DND-41 (cell line): ENCODE measurements around the gene LY6G5C.

Source experiments
- ATAC-seq: fragments of 200-7000 bp; cut with Tn5 transposase; 3 replicates; pipeline ENCODE4 v1.9.1; 2021; ENCODE audit warnings: low read depth; ENCODE audit not compliant: insufficient read depth
- DNase-seq: peaks from one replicate; pipeline ENCODE4 v3.0.0-alpha.2; 2020
- H2AFZ ChIP-seq: 2 replicates; pipeline ENCODE4 v1.6.0; 2012; ENCODE audit warnings: low read depth, low read length
- H3K27ac ChIP-seq: 2 replicates; pipeline ENCODE4 v1.5.1; 2012; ENCODE audit warnings: low read length, inconsistent platforms
- H3K27me3 ChIP-seq: fragments of 200-600 bp; sonication (generic); 2 replicates; pipeline ENCODE4 v1.6.0; 2012; ENCODE audit warnings: low read length, mild to moderate bottlenecking, inconsistent platforms; ENCODE audit not compliant: insufficient read depth, poor library complexity
- H3K36me3 ChIP-seq: 2 replicates; pipeline ENCODE4 v1.5.1; 2012; ENCODE audit warnings: low read length, inconsistent platforms; ENCODE audit not compliant: insufficient read depth
- H3K4me1 ChIP-seq: 2 replicates; pipeline ENCODE4 v1.5.1; 2012; ENCODE audit warnings: mild to moderate bottlenecking, low read length; ENCODE audit not compliant: insufficient read depth
- H3K4me2 ChIP-seq: 2 replicates; pipeline ENCODE4 v1.6.0; 2012; ENCODE audit warnings: mild to moderate bottlenecking, moderate library complexity, low read length, inconsistent platforms; ENCODE audit not compliant: insufficient read depth
- H3K4me3 ChIP-seq, 2 experiments: fragments of 200-600 bp in 1 of 2; shearing (Covaris generic) in 1 of 2; 2 replicates each; pipeline ENCODE4 v1.5.1; 2012 to 2016; ENCODE audit warnings: inconsistent platforms in 2 of 2, low read length in 2 of 2, mild to moderate bottlenecking in 2 of 2, low read depth in 1 of 2, moderate library complexity in 1 of 2
- H3K79me2 ChIP-seq: 2 replicates; pipeline ENCODE4 v1.6.0; 2012; ENCODE audit warnings: low read length, inconsistent platforms; ENCODE audit not compliant: insufficient read depth
- H3K9ac ChIP-seq: 2 replicates; pipeline ENCODE4 v1.6.0; 2012; ENCODE audit warnings: low read depth, mild to moderate bottlenecking, inconsistent platforms, low read length, moderate library complexity
- H3K9me3 ChIP-seq: 2 replicates; pipeline ENCODE4 v1.5.1; 2012; ENCODE audit warnings: low read length, moderate library complexity, mild to moderate bottlenecking, inconsistent platforms; ENCODE audit not compliant: insufficient read depth, severe bottlenecking
- H4K20me1 ChIP-seq: 2 replicates; pipeline ENCODE4 v1.6.0; 2012; ENCODE audit warnings: low read length; ENCODE audit not compliant: insufficient read depth
- EZH2 ChIP-seq: IDR thresholded peaks from 3 replicates; pipeline ENCODE4 v1.6.1; 2012; ENCODE audit warnings: borderline replicate concordance, low read depth, mild to moderate bottlenecking, moderate library complexity, low read length, inconsistent platforms; ENCODE audit not compliant: severe bottlenecking
- TF ChIP-seq, protein P1 (sequence below): IDR thresholded peaks from 2 replicates; pipeline ENCODE4 v1.5.1; 2012; ENCODE audit warnings: borderline replicate concordance, low read length, moderate library complexity, mild to moderate bottlenecking; ENCODE audit not compliant: poor library complexity, severe bottlenecking; ENCODE audit errors: extremely low read depth

The LY6G5C gene

DNA sequence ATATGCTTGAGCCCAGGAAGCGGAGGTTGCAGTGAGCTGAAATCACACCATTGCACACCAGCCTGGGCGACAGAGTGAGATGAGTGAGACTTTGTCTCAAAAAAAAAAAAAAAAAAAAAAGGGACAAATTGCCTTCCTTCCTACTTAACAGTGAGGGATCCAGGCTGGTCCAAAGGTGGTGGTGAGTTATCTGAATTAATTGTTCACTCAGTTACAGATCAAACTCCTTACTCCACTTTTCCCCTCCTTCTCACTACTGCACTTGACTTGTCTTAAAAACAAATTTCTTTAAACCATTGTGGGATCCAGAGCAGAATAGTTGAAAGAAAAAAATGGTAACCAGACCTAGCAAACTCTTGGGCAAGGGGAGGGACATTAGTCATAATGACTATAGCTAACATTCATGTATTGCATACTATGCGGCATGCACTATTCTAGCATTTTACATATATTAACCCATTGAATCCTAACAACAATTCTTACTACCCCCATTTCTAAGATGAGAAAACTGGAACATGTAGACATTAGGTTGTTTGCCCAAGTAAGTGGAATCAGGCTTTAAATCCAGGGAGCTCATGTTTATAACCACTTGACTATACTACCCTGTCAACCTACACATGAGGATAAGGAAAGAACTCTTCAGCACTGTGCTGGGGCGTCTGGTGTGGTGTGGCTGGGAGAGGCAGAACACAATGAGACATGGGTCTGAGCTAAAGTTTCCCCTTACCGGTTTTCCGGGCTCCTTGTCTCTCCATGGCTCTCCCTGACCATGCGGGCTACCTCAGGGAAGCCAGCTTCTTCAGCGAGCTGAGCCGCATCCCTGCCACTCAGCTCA, 17.5 kb downstream of the LY6G5C start:
- Histone ChIP-seq H3K9me3 (no peaks in the 10 kb centered on the region), H3K4me2 (peak overlapping the region; percentile 92), H3K27ac (peak overlapping the region; percentile 96), H3K4me1 (peaks cover 77% of the 10 kb centered on the region), H3K9ac (peak overlapping the region; percentile 85), H3K4me3 (peak overlapping the region; percentile 64 to 88; a peak in 3 of 4 replicates), H2AFZ (no peak overlapping the region), H3K27me3 (no peaks in the 10 kb centered on the region), H3K79me2 (peaks cover 93% of the 10 kb centered on the region), H4K20me1 (peaks cover 18% of the 10 kb centered on the region), H3K36me3 (peaks cover 67% of the 10 kb centered on the region)
- DNase-seq, result no peak
- no peak for TF ChIP-seq EZH2
- TF ChIP-seq, protein P1, sequence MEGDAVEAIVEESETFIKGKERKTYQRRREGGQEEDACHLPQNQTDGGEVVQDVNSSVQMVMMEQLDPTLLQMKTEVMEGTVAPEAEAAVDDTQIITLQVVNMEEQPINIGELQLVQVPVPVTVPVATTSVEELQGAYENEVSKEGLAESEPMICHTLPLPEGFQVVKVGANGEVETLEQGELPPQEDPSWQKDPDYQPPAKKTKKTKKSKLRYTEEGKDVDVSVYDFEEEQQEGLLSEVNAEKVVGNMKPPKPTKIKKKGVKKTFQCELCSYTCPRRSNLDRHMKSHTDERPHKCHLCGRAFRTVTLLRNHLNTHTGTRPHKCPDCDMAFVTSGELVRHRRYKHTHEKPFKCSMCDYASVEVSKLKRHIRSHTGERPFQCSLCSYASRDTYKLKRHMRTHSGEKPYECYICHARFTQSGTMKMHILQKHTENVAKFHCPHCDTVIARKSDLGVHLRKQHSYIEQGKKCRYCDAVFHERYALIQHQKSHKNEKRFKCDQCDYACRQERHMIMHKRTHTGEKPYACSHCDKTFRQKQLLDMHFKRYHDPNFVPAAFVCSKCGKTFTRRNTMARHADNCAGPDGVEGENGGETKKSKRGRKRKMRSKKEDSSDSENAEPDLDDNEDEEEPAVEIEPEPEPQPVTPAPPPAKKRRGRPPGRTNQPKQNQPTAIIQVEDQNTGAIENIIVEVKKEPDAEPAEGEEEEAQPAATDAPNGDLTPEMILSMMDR, result no peak
- ATAC-seq, result no peak

DNA sequence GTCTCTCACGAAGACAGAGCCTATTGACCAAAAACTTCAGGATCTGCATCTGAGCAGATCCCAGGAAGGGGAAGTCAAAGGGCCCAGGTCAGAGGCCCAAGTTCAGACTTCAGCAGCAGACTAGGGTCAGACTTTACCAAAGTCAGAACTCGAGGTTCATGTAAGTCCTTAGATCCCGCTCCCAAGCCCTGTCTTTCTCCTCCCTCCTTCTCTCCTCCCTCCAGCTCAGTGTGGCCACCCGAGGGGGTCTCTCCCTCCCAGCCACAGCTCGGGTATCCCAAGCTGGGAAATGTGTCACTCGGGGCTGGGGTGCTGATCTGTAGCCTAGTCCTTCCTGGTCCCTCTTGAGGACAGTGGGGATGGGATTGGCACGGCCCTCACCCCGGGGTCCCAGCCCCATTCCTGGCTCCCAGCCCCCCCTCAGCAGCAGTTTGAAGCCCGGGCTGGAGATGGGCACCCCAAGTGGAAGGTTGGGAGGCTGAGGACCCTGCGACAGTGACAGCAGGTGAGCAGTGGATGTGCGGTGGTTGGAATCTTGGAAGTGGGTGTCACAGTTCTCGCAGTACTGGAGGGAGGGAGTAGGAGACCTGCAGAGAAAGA, 18.6 kb downstream of the LY6G5C start:
- Histone ChIP-seq H3K9ac (peak overlapping the region; percentile 29), H3K4me3 (peak overlapping the region in 1 of 2 experiments; percentile 7; a peak in 1 of 4 replicates), H2AFZ (no peak overlapping the region), H3K4me2 (peak overlapping the region; percentile 96), H3K79me2 (peaks cover 93% of the 10 kb centered on the region), H3K27ac (0 out of 2 replicates have a peak overlapping the region, but pooled peaks have one; percentile 9), H3K36me3 (peaks cover 66% of the 10 kb centered on the region), H3K27me3 (no peaks in the 10 kb centered on the region), H3K4me1 (peaks cover 77% of the 10 kb centered on the region), H4K20me1 (peaks cover 13% of the 10 kb centered on the region), H3K9me3 (no peaks in the 10 kb centered on the region)
- TF ChIP-seq, protein P1, result no peak
- TF ChIP-seq EZH2, result no peak
- DNase-seq, result no peak
- no peak for ATAC-seq

DNA sequence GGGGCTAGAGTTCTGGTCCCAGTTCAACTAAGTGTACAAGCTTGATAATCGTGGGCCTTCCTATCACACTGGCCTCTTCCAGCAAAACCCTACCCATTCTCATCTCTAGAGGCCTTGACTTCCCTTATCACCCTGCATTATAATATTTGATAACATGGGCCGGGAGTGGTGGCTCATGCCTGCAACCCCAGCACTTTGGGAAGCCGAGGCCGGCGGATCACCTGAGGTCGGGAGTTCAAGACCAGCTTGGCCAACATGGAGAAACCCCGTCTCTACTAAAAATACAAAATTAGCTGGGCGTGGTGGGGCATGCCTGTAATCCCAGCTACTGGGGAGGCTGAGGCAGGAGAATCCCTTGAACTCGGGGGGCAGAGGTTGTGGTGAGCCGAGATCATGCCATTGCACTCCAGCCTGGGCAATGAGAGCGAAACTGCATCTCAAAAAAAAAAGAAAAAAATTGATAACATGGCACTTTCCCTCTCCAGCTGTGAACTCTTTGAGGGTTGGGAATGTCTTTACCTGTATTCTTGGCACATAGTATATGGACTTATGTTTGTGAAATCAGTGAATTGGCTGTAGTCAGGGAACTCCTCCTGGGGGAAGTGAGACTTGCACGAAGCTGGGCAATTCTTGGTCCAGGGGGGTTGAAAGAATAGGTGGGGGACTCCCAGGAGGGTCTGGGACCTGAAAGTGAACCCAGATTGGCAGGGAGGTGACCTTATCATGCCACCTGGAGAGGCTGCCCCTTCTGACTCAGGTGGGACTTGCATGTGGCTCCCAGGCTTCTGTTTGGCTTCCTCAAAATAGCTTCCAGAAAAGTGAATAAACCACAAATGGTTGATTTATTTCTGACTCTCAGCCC, 19.4 kb downstream of the LY6G5C start:
- peak overlapping the region; percentile 68; the same call in 1 of the 2 replicates for H2AFZ ChIP-seq
- H3K79me2 ChIP-seq, result peaks cover 89% of the 10 kb centered on the region
- H3K36me3 ChIP-seq, result peaks cover 65% of the 10 kb centered on the region

More for the DNA sequence above, 19.4 kb downstream of the LY6G5C start:
- peak overlapping the region; percentile 91 for H3K9ac ChIP-seq
- H3K4me3 ChIP-seq, result peak overlapping the region; percentile 72 to 96
- H4K20me1 ChIP-seq, result peaks cover 13% of the 10 kb centered on the region
- DNase-seq (no peak), ATAC-seq (no peak)
- H3K27ac ChIP-seq, result peak overlapping the region; percentile 87
- peak overlapping the region; percentile 96 for H3K4me2 ChIP-seq
- H3K9me3 ChIP-seq, result no peaks in the 10 kb centered on the region
- TF ChIP-seq, protein P1, result no peak
- no peak for TF ChIP-seq EZH2
- H3K4me1 ChIP-seq, result peaks cover 71% of the 10 kb centered on the region
- H3K27me3 ChIP-seq, result no peaks in the 10 kb centered on the region
